GM15510 (cell line): ENCODE measurements around the gene FAM117A.
A peak's percentile ranks its signal among the peaks of the same experiment; 100 is the strongest.

Source experiments
- POLR2A ChIP-seq: IDR thresholded peaks from 3 replicates; pipeline ENCODE4 v1.6.1; 2011; ENCODE audit warnings: borderline replicate concordance; ENCODE audit not compliant: insufficient read length; ENCODE audit errors: extremely low read depth

Gene FAM117A, protein sequence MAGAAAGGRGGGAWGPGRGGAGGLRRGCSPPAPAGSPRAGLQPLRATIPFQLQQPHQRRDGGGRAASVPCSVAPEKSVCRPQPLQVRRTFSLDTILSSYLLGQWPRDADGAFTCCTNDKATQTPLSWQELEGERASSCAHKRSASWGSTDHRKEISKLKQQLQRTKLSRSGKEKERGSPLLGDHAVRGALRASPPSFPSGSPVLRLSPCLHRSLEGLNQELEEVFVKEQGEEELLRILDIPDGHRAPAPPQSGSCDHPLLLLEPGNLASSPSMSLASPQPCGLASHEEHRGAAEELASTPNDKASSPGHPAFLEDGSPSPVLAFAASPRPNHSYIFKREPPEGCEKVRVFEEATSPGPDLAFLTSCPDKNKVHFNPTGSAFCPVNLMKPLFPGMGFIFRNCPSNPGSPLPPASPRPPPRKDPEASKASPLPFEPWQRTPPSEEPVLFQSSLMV

DNA sequence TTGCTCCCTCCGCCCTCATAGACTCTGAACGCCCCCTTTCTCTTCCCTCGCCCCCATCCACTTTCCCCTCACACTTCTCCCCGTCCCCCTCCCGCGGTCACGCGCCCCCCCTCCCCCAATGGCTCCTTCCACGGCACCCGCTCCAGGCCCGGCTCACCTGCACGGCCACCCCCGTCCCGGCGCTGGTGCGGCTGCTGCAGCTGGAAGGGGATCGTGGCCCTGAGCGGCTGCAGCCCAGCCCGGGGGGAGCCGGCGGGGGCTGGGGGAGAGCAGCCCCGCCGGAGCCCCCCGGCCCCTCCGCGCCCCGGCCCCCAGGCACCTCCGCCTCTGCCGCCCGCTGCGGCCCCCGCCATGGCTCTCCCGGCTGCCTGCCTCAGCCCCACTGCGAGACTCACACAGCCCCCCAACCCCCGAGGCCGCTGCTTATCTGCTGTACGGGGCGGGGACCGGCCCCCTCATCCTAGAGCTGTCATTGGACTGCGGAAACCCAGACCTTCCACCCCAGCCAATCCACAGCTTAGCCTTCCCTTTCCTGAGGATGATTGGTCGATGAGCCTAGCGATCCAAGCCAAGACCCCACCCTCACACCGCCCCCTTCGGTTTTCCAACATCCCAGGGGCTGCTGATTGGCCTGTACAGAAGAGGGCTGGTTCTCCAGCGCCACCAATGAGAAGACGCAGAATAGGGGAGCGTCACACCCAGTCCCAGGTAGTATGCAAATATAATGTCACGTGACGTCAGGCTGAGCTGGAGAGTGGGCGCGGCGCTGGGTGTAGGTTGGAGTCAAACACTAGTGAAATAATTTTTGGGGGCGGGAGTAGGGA is at the start of gene FAM117A:
Gene FAM117A (minus strand): TSS at position 397 of the 824 bp plus-strand sequence. CDS start 44 bp downstream, at position 353.
- peak; percentile 95 for TF ChIP-seq POLR2A

- TF ChIP-seq POLR2A = no peak
Observed at GRCh38 chr17:49809056-49809455, 45.1 kb upstream of the FAM117A start.

DNA sequence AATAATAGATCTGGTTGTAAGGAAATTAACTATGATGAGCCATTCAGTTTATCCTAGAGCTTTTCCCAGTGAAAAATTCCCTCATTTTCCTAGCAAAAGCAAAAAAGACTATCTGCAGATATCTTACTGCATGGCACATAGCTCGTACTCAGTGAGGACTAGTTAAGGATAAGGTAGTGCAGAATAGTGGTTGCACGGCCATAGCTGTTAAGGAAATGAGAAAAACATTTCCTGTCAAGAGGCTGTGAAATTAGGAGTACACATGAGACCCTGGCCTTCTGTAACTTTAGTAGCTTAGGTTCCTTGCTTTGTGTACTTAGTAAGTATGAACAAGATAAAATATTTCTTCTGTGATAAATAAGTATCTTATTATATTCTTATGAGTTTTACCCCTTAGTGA is 34.8 kb upstream of the FAM117A start:
- no peak for TF ChIP-seq POLR2A

DNA sequence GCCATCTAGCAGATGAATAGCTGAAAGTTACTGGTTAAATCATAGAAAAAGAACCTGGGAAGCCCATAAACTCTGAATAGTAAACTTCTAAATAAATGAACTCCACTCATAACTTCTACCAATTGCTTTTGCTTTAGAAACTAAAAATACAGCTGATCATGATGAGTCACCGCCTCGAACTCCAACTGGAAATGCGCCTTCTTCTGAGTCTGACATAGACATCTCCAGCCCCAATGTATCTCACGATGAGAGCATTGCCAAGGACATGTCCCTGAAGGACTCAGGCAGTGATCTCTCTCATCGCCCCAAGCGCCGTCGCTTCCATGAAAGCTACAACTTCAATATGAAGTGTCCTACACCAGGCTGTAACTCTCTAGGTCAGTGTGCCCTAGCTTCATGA is 34.3 kb upstream of the FAM117A start:
- TF ChIP-seq POLR2A = no peak

DNA sequence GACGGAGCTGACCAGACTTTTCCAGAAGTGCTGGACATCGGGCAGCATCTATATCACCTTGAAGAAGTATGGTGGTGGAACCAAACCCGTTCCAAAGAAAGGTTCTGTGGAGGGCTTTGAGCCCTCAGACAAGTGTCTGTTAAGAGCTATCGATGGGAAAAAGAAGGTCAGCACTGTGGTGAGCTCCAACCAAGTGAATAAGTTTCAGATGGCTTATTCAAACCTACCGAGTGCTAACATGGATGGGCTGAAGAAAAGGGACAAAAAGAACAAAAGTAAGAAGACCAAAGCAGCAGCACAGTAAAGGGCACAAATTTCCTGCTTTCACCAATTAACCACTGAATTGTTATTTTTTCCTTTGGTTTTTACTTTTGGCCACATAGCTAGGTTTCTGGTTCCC is 31.4 kb upstream of the FAM117A start:
- no peak for TF ChIP-seq POLR2A

- TF ChIP-seq POLR2A = no peak
Observed at GRCh38 chr17:49793309-49793708, 29.4 kb upstream of the FAM117A start.

DNA sequence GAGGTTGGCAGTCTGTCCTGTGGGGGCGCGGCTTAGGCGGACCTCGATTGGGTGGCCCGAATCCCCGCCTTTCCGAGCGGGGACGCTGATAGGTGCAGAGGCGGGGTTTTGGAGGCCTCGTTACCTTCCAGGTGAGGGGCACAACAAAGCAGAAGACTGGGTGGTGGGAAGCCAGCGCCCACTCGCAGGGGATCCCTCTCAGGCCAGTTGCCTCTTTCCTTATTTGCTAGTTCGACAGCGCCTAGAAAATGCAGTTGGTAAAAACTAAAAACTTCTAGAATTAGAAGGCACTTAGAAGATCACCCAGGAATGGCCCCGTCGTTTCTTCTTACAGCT is 25.3 kb upstream of the FAM117A start:
- no peak for TF ChIP-seq POLR2A

DNA sequence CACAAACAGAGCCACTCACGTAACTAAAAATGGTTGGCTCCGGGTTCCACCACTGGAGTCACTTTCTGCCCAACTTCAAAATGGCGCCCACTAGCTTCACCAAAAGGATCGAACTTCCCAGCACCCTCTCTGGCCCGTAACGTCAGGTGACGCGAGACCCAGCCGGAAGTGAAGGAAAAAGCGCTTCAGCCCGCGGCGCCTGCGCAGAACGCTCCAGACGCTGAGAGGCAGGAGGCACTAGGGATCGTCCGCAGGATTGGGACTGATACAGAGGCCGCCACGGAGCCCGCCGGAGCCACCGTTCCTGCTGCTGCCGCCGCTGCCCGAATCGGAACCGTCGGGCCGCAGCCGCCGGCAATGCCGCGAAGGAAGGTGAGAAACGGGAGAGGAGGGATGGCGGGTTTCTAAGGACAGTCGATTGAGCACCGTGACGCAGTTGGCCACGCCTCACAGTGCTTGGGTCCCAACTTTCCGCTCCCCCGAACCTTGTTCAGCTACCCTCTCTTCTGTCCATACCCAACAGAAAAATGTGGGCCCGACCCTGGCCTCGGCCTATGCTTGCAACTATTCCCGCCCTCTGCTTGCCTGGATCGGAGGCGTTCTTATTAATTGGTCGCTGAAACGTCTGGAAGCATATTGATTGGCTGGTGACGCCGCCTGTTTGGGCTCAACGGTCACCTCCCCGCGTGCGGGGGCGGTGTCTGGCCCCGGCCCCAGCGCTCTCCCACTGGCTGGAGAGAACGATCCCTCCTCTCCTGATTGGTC is 24.7 kb upstream of the FAM117A start, which contains the start of gene KAT7:
Gene KAT7 (plus strand): TSS at position 204 of the 765 bp plus-strand sequence. CDS start 154 bp downstream, at position 358.
- peak; percentile 74 for TF ChIP-seq POLR2A

DNA sequence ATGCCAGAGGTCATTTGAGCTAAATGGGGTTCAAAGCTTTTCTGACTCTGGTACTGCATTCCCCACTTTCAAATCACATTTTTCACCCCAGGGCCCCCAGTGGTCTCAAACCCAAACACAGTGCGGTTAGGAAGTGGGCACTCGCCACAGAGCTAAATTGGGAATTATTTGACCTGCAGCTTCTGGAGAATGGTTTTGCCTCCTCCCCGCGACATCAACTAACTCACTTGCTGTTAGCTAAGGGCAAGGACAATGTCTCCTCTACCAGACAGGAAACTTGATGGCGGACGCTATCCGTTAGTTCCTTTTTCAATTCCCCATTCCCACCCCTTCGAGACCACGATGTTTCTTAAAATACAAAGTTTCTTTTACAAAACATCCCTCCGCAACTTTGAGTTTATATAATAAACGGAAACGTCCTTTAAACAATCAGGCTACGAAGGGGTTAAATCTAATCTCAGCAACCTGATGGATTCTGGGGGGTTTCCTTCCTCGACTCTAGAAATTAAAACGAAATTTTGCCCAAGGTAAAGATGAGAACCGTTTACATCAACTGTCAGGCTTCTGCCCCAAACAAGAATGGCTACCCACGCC is 24.1 kb upstream of the FAM117A start:
- no peak for TF ChIP-seq POLR2A

DNA sequence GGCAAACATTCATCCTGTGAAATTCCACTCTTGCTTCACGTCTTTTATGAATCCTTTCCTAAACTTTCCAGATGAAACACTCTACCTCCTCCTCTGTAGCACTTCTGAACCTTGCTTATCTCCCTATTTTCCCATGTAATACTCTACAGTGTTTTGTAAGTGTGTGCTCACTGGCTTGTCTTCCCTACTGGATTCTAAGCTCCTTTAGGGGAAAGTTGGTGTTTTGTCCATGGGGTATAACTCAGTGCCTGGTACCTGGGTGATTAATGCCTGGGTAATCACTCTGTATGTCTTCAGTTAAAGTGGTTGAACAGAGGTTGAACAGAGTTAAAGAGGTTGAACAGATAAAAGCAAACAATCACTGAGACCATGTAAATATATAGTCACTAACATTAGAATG is 20.7 kb upstream of the FAM117A start:
- no peak for TF ChIP-seq POLR2A

- TF ChIP-seq POLR2A = no peak
Observed at GRCh38 chr17:49783791-49784190, 19.9 kb upstream of the FAM117A start.

- no peak for TF ChIP-seq POLR2A
Observed at GRCh38 chr17:49783071-49783715, 19.3 kb upstream of the FAM117A start.

GRCh38 chr17:49779739-49780231 is 15.9 kb upstream of the FAM117A start:
- no peak for TF ChIP-seq POLR2A

DNA sequence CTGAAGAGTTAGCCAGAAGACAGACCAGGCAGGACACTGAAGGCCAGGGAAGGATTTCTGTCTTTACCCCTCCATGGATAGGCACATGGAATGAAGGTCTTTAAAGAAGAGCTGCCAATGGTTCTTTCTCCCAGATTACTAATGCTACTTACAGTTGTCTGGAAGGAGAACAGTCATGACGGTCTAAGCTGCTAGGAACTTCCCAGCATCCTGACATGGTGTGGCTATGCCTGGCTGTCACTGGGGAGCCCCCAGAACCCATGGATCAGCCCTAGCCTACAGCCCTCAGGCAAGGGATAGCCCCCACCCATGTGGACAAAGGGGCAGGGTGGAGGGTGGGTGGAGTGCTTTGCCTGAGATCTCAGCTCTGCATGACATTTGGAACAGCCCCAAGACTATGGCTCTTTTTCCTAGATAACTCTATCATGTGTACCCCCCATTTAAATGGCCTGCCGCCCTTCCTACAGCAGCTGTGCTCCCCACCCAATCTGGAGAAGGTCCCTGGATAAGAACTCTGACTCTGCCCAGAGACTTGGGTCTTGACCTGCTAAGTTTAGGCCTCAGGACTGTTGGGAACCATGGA is 15.3 kb upstream of the FAM117A start:
- no peak for TF ChIP-seq POLR2A

- TF ChIP-seq POLR2A = no peak
Observed at GRCh38 chr17:49777563-49777962, 13.6 kb upstream of the FAM117A start.
